Endothelial cell (in vitro differentiated cells): ENCODE results near the gene TFPT. TPM values are rescaled to one million over a fixed set of nuclear protein-coding genes. Genes with fewer than 3 reads are reported as not detected.

Experiments
- DNase-seq: peaks from one replicate; pipeline ENCODE4 v3.0.0; 2021; ENCODE audit warnings: low spot score
- H3K27ac Mint-ChIP-seq: one replicate; pipeline ENCODE4 v1.8.0; 2021; ENCODE audit warnings: mixed read lengths, inconsistent platforms; ENCODE audit not compliant: unreplicated experiment
- H3K27me3 Mint-ChIP-seq: one replicate; pipeline ENCODE4 v1.8.0; 2021; ENCODE audit warnings: mild to moderate bottlenecking, moderate library complexity, mixed read lengths, inconsistent platforms; ENCODE audit not compliant: unreplicated experiment
- H3K36me3 Mint-ChIP-seq: one replicate; pipeline ENCODE4 v1.8.0; 2021; ENCODE audit warnings: mild to moderate bottlenecking, low read depth, mixed read lengths, inconsistent platforms; ENCODE audit not compliant: unreplicated experiment
- H3K4me1 Mint-ChIP-seq: one replicate; pipeline ENCODE4 v1.8.0; 2021; ENCODE audit warnings: mild to moderate bottlenecking, mixed read lengths, inconsistent platforms; ENCODE audit not compliant: unreplicated experiment
- H3K4me3 Mint-ChIP-seq: one replicate; pipeline ENCODE4 v1.8.0; 2021; ENCODE audit warnings: mild to moderate bottlenecking, mixed read lengths, inconsistent platforms; ENCODE audit not compliant: unreplicated experiment
- H3K9me3 Mint-ChIP-seq: one replicate; pipeline ENCODE4 v1.8.0; 2021; ENCODE audit warnings: mixed read lengths, inconsistent platforms; ENCODE audit not compliant: unreplicated experiment
- CTCF ChIP-seq: fragments of 200-600 bp; sonication (generic); IDR thresholded peaks from one replicate; pipeline ENCODE4 v1.5.0; 2021; ENCODE audit warnings: antibody characterized with exemption; ENCODE audit not compliant: unreplicated experiment
- total RNA-seq: library from RNA; stranded (reverse); fragmentation: NEBNext Ultra II Directional; extraction: Animal tissue kit (Norgen Biotek cat#: 25700); gene quantifications from one replicate; pipeline ENCODE4 v1.2.1, GENCODE V29; 2021; ENCODE audit not compliant: unreplicated experiment

Gene TFPT
- total RNA-seq, 1 donor from 2014 or later: 24.8 TPM

GRCh38 chr19:54149021-54149812, 33.8 kb upstream of the TFPT start:
- peaks cover 8% of the 10 kb centered on the region for H3K27me3 Mint-ChIP-seq
- H3K36me3 Mint-ChIP-seq: peaks cover 59% of the 10 kb centered on the region
- no peaks in the 10 kb centered on the region for H3K9me3 Mint-ChIP-seq
- peak overlapping the region; percentile 94 for H3K27ac Mint-ChIP-seq
- peak overlapping the region; percentile 70 for H3K4me3 Mint-ChIP-seq
- H3K4me1 Mint-ChIP-seq: peaks cover 16% of the 10 kb centered on the region
- no peak for TF ChIP-seq CTCF
- no peak for DNase-seq

DNA sequence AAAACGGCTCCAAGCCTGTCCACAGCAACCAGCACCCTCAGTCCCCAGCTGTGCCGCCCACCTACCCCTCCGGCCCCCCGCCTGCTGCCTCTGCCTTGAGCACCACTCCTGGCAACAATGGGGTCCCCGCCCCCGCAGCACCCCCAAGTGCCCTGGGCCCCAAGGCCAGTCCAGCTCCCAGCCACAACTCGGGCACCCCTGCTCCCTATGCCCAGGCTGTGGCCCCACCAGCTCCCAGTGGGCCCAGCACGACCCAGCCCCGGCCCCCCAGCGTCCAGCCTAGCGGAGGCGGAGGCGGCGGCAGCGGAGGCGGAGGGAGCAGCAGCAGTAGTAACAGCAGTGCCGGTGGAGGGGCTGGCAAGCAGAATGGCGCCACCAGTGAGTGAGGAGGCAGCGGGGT, 32.7 kb upstream of the TFPT start:
- Mint-ChIP-seq H3K36me3 (peaks cover 66% of the 10 kb centered on the region), H3K9me3 (no peaks in the 10 kb centered on the region), H3K27ac (no peak overlapping the region), H3K4me1 (peaks cover 13% of the 10 kb centered on the region), H3K27me3 (peaks cover 7% of the 10 kb centered on the region), H3K4me3 (no peak overlapping the region)
- TF ChIP-seq CTCF: no peak
- no peak for DNase-seq

- H3K27ac Mint-ChIP-seq: peak overlapping the region; percentile 83
- H3K27me3 Mint-ChIP-seq: peaks cover 7% of the 10 kb centered on the region
- H3K4me3 Mint-ChIP-seq: peak overlapping the region; percentile 73
- no peaks in the 10 kb centered on the region for H3K9me3 Mint-ChIP-seq
- peaks cover 70% of the 10 kb centered on the region for H3K36me3 Mint-ChIP-seq
- no peak for DNase-seq
- TF ChIP-seq CTCF: no peak
- peaks cover 13% of the 10 kb centered on the region for H3K4me1 Mint-ChIP-seq
Observed at GRCh38 chr19:54147676-54148075, 32.2 kb upstream of the TFPT start.

GRCh38 chr19:54145541-54146158, 30.2 kb upstream of the TFPT start:
- peaks cover 75% of the 10 kb centered on the region for H3K36me3 Mint-ChIP-seq
- no peak for TF ChIP-seq CTCF
- DNase-seq: no peak
- H3K9me3 Mint-ChIP-seq: no peaks in the 10 kb centered on the region
- H3K4me3 Mint-ChIP-seq: no peak overlapping the region
- no peak overlapping the region for H3K27ac Mint-ChIP-seq
- H3K4me1 Mint-ChIP-seq: peaks cover 12% of the 10 kb centered on the region
- H3K27me3 Mint-ChIP-seq: peaks cover 5% of the 10 kb centered on the region

DNA sequence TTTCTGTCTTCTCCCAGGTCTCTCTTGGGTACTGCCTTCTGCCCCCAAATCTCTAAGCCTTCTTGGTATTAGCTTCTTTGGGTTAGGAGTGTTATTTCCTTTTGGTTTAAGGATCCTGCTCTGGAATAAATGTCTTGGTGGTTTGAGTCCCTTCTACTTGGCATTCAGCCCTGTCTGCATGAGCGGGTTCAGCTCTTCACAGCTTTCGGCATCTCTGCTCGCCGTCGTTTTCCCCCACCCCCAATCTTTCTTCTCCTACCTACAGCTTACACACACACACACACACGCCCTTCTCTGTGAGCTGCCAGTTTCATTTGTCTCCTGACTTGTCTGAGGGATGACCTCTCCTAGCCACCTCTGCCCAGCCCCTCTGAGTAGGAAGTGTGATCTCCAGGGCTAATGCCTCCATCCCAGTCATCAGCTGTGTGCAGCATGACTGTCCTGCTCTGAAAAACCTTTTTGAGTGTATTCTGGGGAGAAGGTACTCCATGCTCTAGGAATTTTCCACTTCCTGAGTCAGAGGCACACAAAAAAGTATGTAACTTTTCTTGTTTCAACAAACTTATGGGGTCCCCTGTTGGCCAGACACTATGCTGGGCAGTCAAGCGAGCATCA, 26.8 kb upstream of the TFPT start:
- Mint-ChIP-seq H3K27ac (no peak overlapping the region), H3K27me3 (peaks cover 6% of the 10 kb centered on the region), H3K36me3 (peaks cover 62% of the 10 kb centered on the region), H3K4me3 (peak overlapping the region; percentile 28), H3K9me3 (no peaks in the 10 kb centered on the region), H3K4me1 (peaks cover 11% of the 10 kb centered on the region)
- no peak for TF ChIP-seq CTCF
- DNase-seq: no peak
